GM12878 (cell line): ENCODE data around the gene MYBL2. TPM values are rescaled to one million over a fixed set of nuclear protein-coding genes. Genes with fewer than 3 reads are reported as not detected.

ENCODE experiments used
- CTCF ChIP-seq, 3 experiments: IDR thresholded peaks in 2 of 3; conservative IDR thresholded peaks in 1 of 3; 2 replicates each; pipeline ENCODE4 v1.5.1; 2011; ENCODE audit warnings: low read depth in 3 of 3, low read length in 3 of 3, mild to moderate bottlenecking in 3 of 3, control low read depth in 2 of 3, moderate library complexity in 2 of 3, inconsistent platforms in 1 of 3, mixed read lengths in 1 of 3; ENCODE audit not compliant: control insufficient read depth in 2 of 3, insufficient read depth in 1 of 3; ENCODE audit errors: extremely low read depth in 1 of 3
- DPF2 ChIP-seq: fragments of 450-650 bp; IDR thresholded peaks from 2 replicates; pipeline ENCODE4 v1.6.1; 2017; ENCODE audit warnings: mild to moderate bottlenecking
- ESRRA ChIP-seq: IDR thresholded peaks from 2 replicates; pipeline ENCODE4 v1.6.1; 2012; ENCODE audit warnings: mild to moderate bottlenecking, low read length, improper control_type of control experiment
- ETV6 ChIP-seq, 2 experiments: fragments of 450-650 bp in 1 of 2; IDR thresholded peaks in 1 of 2; conservative IDR thresholded peaks in 1 of 2; 2 replicates each; pipeline ENCODE4 v1.6.1; 2014; ENCODE audit warnings: antibody characterized with exemption in 1 of 2, borderline replicate concordance in 1 of 2, low read depth in 1 of 2, mild to moderate bottlenecking in 1 of 2, moderate library complexity in 1 of 2
- GATAD2B ChIP-seq: fragments of 450-650 bp; conservative IDR thresholded peaks from 2 replicates; pipeline ENCODE4 v1.6.1; 2017; ENCODE audit warnings: low read depth, mild to moderate bottlenecking, moderate library complexity
- IKZF1 ChIP-seq: fragments of 450-650 bp; conservative IDR thresholded peaks from 2 replicates; pipeline ENCODE4 v1.6.1; 2017; ENCODE audit warnings: antibody characterized with exemption, mild to moderate bottlenecking
- IRF4 ChIP-seq: IDR thresholded peaks from 2 replicates; pipeline ENCODE4 v1.6.1; 2011; ENCODE audit warnings: low read depth, low read length
- KLF5 ChIP-seq: fragments of 450-650 bp; IDR thresholded peaks from 2 replicates; pipeline ENCODE4 v1.6.1; 2014; ENCODE audit warnings: mild to moderate bottlenecking; ENCODE audit not compliant: partially characterized antibody
- LARP7 ChIP-seq: fragments of 450-650 bp; IDR thresholded peaks from 2 replicates; pipeline ENCODE4 v1.6.1; 2017; ENCODE audit warnings: mild to moderate bottlenecking
- NR2F1 ChIP-seq: fragments of 450-650 bp; conservative IDR thresholded peaks from 2 replicates; pipeline ENCODE4 v1.6.1; 2017; ENCODE audit warnings: mild to moderate bottlenecking
- PML ChIP-seq: IDR thresholded peaks from 2 replicates; pipeline ENCODE4 v1.6.1; 2012; ENCODE audit warnings: low read length, inconsistent platforms
- PRDM15 ChIP-seq: fragments of 450-650 bp; formaldehyde crosslinking; IDR thresholded peaks from 2 replicates; pipeline ENCODE4 v1.4.0; 2020; ENCODE audit warnings: mild to moderate bottlenecking, moderate library complexity
- RB1 ChIP-seq: fragments of 450-650 bp; formaldehyde crosslinking; IDR thresholded peaks from 2 replicates; pipeline ENCODE4 v1.6.1; 2017; ENCODE audit warnings: mild to moderate bottlenecking, borderline replicate concordance
- RBBP5 ChIP-seq: fragments of 200-600 bp; sonication (generic); conservative IDR thresholded peaks from 2 replicates; pipeline ENCODE4 v1.6.1; 2016
- SMC3 ChIP-seq: IDR thresholded peaks from 2 replicates; pipeline ENCODE4 v1.6.1; 2011; ENCODE audit warnings: low read length, improper control_type of control experiment, borderline replicate concordance
- TBL1XR1 ChIP-seq: IDR thresholded peaks from 2 replicates; pipeline ENCODE4 v1.6.1; 2012; ENCODE audit warnings: low read depth, low read length, improper control_type of control experiment
- YY1 ChIP-seq: IDR thresholded peaks from 2 replicates; pipeline ENCODE4 v1.6.1; 2011; ENCODE audit warnings: low read depth, mild to moderate bottlenecking, low read length
- ZBTB33 ChIP-seq: fragments of 450-650 bp; IDR thresholded peaks from 2 replicates; pipeline ENCODE4 v1.6.1; 2017; ENCODE audit warnings: mild to moderate bottlenecking
- ZBTB4 ChIP-seq: fragments of 450-650 bp; formaldehyde crosslinking; IDR thresholded peaks from 2 replicates; pipeline ENCODE4 v1.4.0; 2022; ENCODE audit warnings: mild to moderate bottlenecking, moderate library complexity
- ZNF24 ChIP-seq: fragments of 450-650 bp; IDR thresholded peaks from 2 replicates; pipeline ENCODE4 v1.6.1; 2017; ENCODE audit warnings: antibody characterized with exemption, mild to moderate bottlenecking
- ZSCAN29 ChIP-seq: fragments of 450-650 bp; IDR thresholded peaks from 2 replicates; pipeline ENCODE4 v1.6.1; 2017; ENCODE audit warnings: mild to moderate bottlenecking, moderate library complexity
- polyA plus RNA-seq, 11 experiments: library from polyadenylated mRNA; depleted of rRNA in 4 of 11; unstranded in 6 of 11; stranded (reverse) in 5 of 11; fragments of >200 nt; fragmentation: Nextera tagmentation in 4 of 11; fragmentation: Illumina TruSeq in 1 of 11; extraction: Ambion mirVana in 4 of 11; extraction: Trizol in 1 of 11; gene quantifications; 1 replicate in 1 of 11; 2 replicates in 10 of 11; pipeline versions ENCODE4 v1.2.1 to v1.2.3, GENCODE V29; 2011 to 2016; ENCODE audit warnings: inconsistent platforms in 2 of 11, missing spikeins in 2 of 11, low read depth in 1 of 11
- total RNA-seq, 4 experiments: library from RNA; depleted of rRNA in 3 of 4; stranded (reverse); fragments of >200 nt in 3 of 4; fragmentation: Illumina TruSeq in 1 of 4; extraction: Trizol in 1 of 4; gene quantifications; 2 replicates each; pipeline versions ENCODE4 v1.2.1 to v1.2.3, GENCODE V29; 2013 to 2021

The MYBL2 gene
- total and polyA plus RNA-seq, 10 of the 15 experiments (the other 5 are each of a cell fraction or from before 2014, with no cell fraction given), result 4.5 to 213 (median 74.2) TPM

- TF ChIP-seq CTCF (IDR thresholded peaks at IDR 0.05 in 2 of 3, conservative IDR thresholded peaks at IDR 0.05 in 1 of 3; ENCODE audit: control insufficient read depth in 2 of 3, extremely low read depth in 1 of 3, insufficient read depth in 1 of 3, low read depth in 3 of 3, low read length in 3 of 3), result peak; percentile 96 to 99 (median 98); a peak in 5 of 6 replicates
- peak; percentile 52; the same call in 1 of the 2 replicates for TF ChIP-seq IRF4
- peak; percentile 99 for TF ChIP-seq SMC3
- 0 out of 2 replicates have a peak, but pooled peaks have one; percentile 33 for TF ChIP-seq ZNF24
- no peak for TF ChIP-seq ZSCAN29
- no peak for TF ChIP-seq PML
- peak; percentile 69; the same call in 1 of the 2 replicates for TF ChIP-seq LARP7
- peak; percentile 54 for TF ChIP-seq DPF2
- TF ChIP-seq ZBTB33, result no peak
- TF ChIP-seq ETV6 (conservative IDR thresholded peaks at IDR 0.05 in 1 of 2, IDR thresholded peaks at IDR 0.05 in 1 of 2; ENCODE audit: borderline replicate concordance in 1 of 2, low read depth in 1 of 2), result no peak
- TF ChIP-seq PRDM15 (CRISPR knock-in tag), result no peak
- peak; percentile 63 for TF ChIP-seq NR2F1
- peak; percentile 96; the same call in 1 of the 2 replicates for TF ChIP-seq RB1
- TF ChIP-seq YY1, result peak; percentile 86
- TF ChIP-seq RBBP5, result no peak
- no peak for TF ChIP-seq ESRRA
- peak; percentile 58 for TF ChIP-seq KLF5
- peak; percentile 41; the same call in 1 of the 2 replicates for TF ChIP-seq TBL1XR1
- no peak for TF ChIP-seq ZBTB4
- TF ChIP-seq GATAD2B, result peak; percentile 92
- TF ChIP-seq IKZF1, result peak; percentile 92
Measured at GRCh38 chr20:43749734-43750294, 82.9 kb downstream of the MYBL2 start (continued).
